ENCODE results near the gene TMC7. TPM values are rescaled to one million over a fixed set of nuclear protein-coding genes. Genes with fewer than 3 reads are reported as not detected.
A peak's percentile ranks its signal among the peaks of the same experiment; 100 is the strongest.

TMC7 gene
- total and polyA plus RNA-seq, 2 of the 13 experiments (the other 11 are each of a cell fraction or from before 2014, with no cell fraction given) = 1.2 to 5.1 TPM

- TF ChIP-seq REST (IDR thresholded peaks at IDR 0.05; ENCODE audit: borderline replicate concordance in 1 of 2, low read depth in 1 of 2, low read length in 2 of 2) (no peak; a peak in 1 of 4 replicates), ZNF296 (CRISPR knock-in tag; conservative IDR thresholded peaks at IDR 0.05) (no peak), ZSCAN30 (CRISPR knock-in tag; IDR thresholded peaks at IDR 0.05) (0 out of 2 replicates have a peak, but pooled peaks have one; percentile 80), RARA (CRISPR knock-in tag; IDR thresholded peaks at IDR 0.05) (peak; percentile 51; the same call in 1 of the 2 replicates), EP300 (IDR thresholded peaks at IDR 0.05; ENCODE audit: low read depth in 2 of 2, low read length in 2 of 2) (peak in 1 of 2 experiments; percentile 82; a peak in 1 of 4 replicates), EP300 (CRISPR knock-in tag; IDR thresholded peaks at IDR 0.05; ENCODE audit: borderline replicate concordance) (no peak), NCOA1 (CRISPR knock-in tag; IDR thresholded peaks at IDR 0.05) (peak; percentile 84), SETDB1 (CRISPR knock-in tag; IDR thresholded peaks at IDR 0.05; ENCODE audit: borderline replicate concordance) (no peak), NFYC (CRISPR knock-in tag; IDR thresholded peaks at IDR 0.05) (peak; percentile 98), FOXA3 (CRISPR knock-in tag; IDR thresholded peaks at IDR 0.05) (peak; percentile 20; the same call in 1 of the 2 replicates), MEF2D (CRISPR knock-in tag; IDR thresholded peaks at IDR 0.05) (peak; percentile 49; the same call in 1 of the 2 replicates), MAFK (conservative IDR thresholded peaks at IDR 0.05 in 1 of 2, IDR thresholded peaks at IDR 0.05 in 1 of 2; ENCODE audit: low read length in 2 of 2) (peak; percentile 14 to 59; a peak in 3 of 4 replicates), GLI4 (CRISPR knock-in tag; IDR thresholded peaks at IDR 0.05; ENCODE audit: borderline replicate concordance) (peak; percentile 22; the same call in 1 of the 2 replicates), SUZ12 (IDR thresholded peaks at IDR 0.05; ENCODE audit: low read depth, low read length) (no peak), ZNF432 (CRISPR knock-in tag; IDR thresholded peaks at IDR 0.05; ENCODE audit: borderline replicate concordance) (no peak), ONECUT2 (CRISPR knock-in tag; IDR thresholded peaks at IDR 0.05) (no peak; the same call in none of the 2 replicates), ZSCAN29 (CRISPR knock-in tag; conservative IDR thresholded peaks at IDR 0.05) (0 out of 2 replicates have a peak, but pooled peaks have one; percentile 22), ZNF431 (CRISPR knock-in tag; IDR thresholded peaks at IDR 0.05; ENCODE audit: borderline replicate concordance, low read depth) (no peak), DMTF1 (CRISPR knock-in tag; IDR thresholded peaks at IDR 0.05) (no peak)
- TF ChIP-seq, protein P1, sequence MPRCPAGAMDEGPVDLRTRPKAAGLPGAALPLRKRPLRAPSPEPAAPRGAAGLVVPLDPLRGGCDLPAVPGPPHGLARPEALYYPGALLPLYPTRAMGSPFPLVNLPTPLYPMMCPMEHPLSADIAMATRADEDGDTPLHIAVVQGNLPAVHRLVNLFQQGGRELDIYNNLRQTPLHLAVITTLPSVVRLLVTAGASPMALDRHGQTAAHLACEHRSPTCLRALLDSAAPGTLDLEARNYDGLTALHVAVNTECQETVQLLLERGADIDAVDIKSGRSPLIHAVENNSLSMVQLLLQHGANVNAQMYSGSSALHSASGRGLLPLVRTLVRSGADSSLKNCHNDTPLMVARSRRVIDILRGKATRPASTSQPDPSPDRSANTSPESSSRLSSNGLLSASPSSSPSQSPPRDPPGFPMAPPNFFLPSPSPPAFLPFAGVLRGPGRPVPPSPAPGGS (CRISPR knock-in tag; IDR thresholded peaks at IDR 0.05) = peak; percentile 88; the same call in 1 of the 2 replicates
Measured at GRCh38 chr16:19067349-19068236, 83.9 kb downstream of the TMC7 start, which contains the start of gene COQ7 (continued).
